ENCODE measurements around the gene GLI1.
"Not testable (repeated sequence)": the region's sequence is repeated elsewhere in the genome, so short reads cannot be mapped to it uniquely, and the experiment has no call there.

Gene GLI1

GRCh38 chr12:57476162-57476992, 16.8 kb downstream of the GLI1 start:
- no peak for DNase-seq (ENCODE audit: low spot score)

GRCh38 chr12:57476993-57477709, 17.6 kb downstream of the GLI1 start:
- DNase-seq (ENCODE audit: low spot score) = no peak

- DNase-seq (ENCODE audit: low spot score) = no peak
Observed at GRCh38 chr12:57477710-57478681, 18.4 kb downstream of the GLI1 start.

GRCh38 chr12:57479043-57479375, 19.4 kb downstream of the GLI1 start:
- no peak for DNase-seq (ENCODE audit: low spot score)

- DNase-seq (ENCODE audit: low spot score) = no peak
Observed at GRCh38 chr12:57479376-57480115, 20.0 kb downstream of the GLI1 start, which contains the start of gene ARHGAP9. ARHGAP9 (minus strand) TSS chr12:57479866; CDS start chr12:57479406, 460 bp downstream.

- no peak for DNase-seq (ENCODE audit: low spot score)
Observed at GRCh38 chr12:57481671-57482070, 22.1 kb downstream of the GLI1 start.

- no peak for DNase-seq (ENCODE audit: low spot score)
Observed at GRCh38 chr12:57483466-57483865, 23.9 kb downstream of the GLI1 start.

GRCh38 chr12:57485695-57486094, 26.1 kb downstream of the GLI1 start:
- no peak for DNase-seq (ENCODE audit: low spot score)

- DNase-seq (ENCODE audit: low spot score) = no peak
Observed at GRCh38 chr12:57487055-57487596, 27.5 kb downstream of the GLI1 start.

- peak; percentile 96 for DNase-seq (ENCODE audit: low spot score)
Observed at GRCh38 chr12:57487597-57488401, 28.2 kb downstream of the GLI1 start, which contains the start of gene MARS1. MARS1 (plus strand) TSS chr12:57488068; CDS start chr12:57488091, 23 bp downstream.

- no peak for DNase-seq (ENCODE audit: low spot score)
Observed at GRCh38 chr12:57488402-57489156, 29.0 kb downstream of the GLI1 start.

GRCh38 chr12:57489157-57489641, 29.6 kb downstream of the GLI1 start:
- no peak for DNase-seq (ENCODE audit: low spot score)

GRCh38 chr12:57490126-57490525, 30.5 kb downstream of the GLI1 start:
- DNase-seq (ENCODE audit: low spot score) = no peak

GRCh38 chr12:57491393-57492280, 32.1 kb downstream of the GLI1 start:
- DNase-seq (ENCODE audit: low spot score) = no peak

- not testable (repeated sequence) for DNase-seq (ENCODE audit: low spot score)
Observed at GRCh38 chr12:57495051-57495701, 35.6 kb downstream of the GLI1 start.

GRCh38 chr12:57496822-57497221, 37.2 kb downstream of the GLI1 start:
- DNase-seq (ENCODE audit: low spot score) = no peak

GRCh38 chr12:57497223-57498131, 37.9 kb downstream of the GLI1 start:
- DNase-seq (ENCODE audit: low spot score) = no peak
